K562 (cell line): ENCODE results near the gene SLC26A2. TPM values are rescaled to one million over a fixed set of nuclear protein-coding genes. Genes with fewer than 3 reads are reported as not detected.
A peak's percentile ranks its signal among the peaks of the same experiment; 100 is the strongest.

Source experiments
- ATAC-seq: fragments of 200-7000 bp; cut with Tn5 transposase; 3 replicates; pipeline ENCODE4 v1.9.1; 2020; ENCODE audit warnings: moderate library complexity
- BruUV-seq: library from RNA; stranded (reverse); fragments of 400-500 nt; replicated peaks from 2 replicates; lab custom pipeline; 2021; lab: Mats Ljungman, UMichigan
- CTCF ChIA-PET: fragments of 300-600 bp; formaldehyde crosslinking; extraction: SDS; loops from one replicate; lab custom pipeline; 2021; ENCODE audit warnings: low intra/inter-chr PET ratio; lab: Yijun Ruan, JAX
- POLR2A ChIA-PET: fragments of 300-600, 350-650 bp; sonication (Branson Sonifier 250); formaldehyde crosslinking; extraction: SDS; loops from one replicate; lab custom pipeline; 2021; ENCODE audit warnings: antibody characterized with exemption, inconsistent platforms; lab: Yijun Ruan, JAX
- DNase-seq, 4 experiments: peaks; one replicate each; pipeline versions ENCODE4 v3.0.0 to v3.0.0-alpha.2; 2011 to 2018; ENCODE audit warnings: low spot score in 3 of 4, mixed read lengths in 3 of 4; ENCODE audit errors: extremely low read depth in 1 of 4
- FAIRE-seq: peaks from 2 replicates; lab custom pipeline; 2011; peaks lifted over from hg19 to GRCh38; lab: Jason Lieb, UNC
- H2AFZ ChIP-seq: 2 replicates; pipeline ENCODE4 v1.6.0; 2011; ENCODE audit warnings: low read depth, low read length, control low read depth, inconsistent platforms
- H3K27ac ChIP-seq: fragments of 200-600 bp; 3 replicates; pipeline ENCODE4 v1.8.0; 2011; ENCODE audit warnings: low read depth, mild to moderate bottlenecking, control low read depth, inconsistent platforms, low read length, moderate library complexity, mixed read lengths; ENCODE audit errors: extremely low read depth
- H3K27me3 ChIP-seq, 2 experiments: fragments of 300-600 bp in 1 of 2; 2 replicates in 1 of 2; 3 replicates in 1 of 2; pipeline versions ENCODE4 v1.6.0 to v1.8.0; 2011; ENCODE audit warnings: inconsistent platforms in 2 of 2, low read length in 2 of 2, mild to moderate bottlenecking in 1 of 2, mixed read lengths in 1 of 2, moderate library complexity in 1 of 2; ENCODE audit not compliant: control insufficient read depth in 2 of 2, insufficient read depth in 2 of 2
- H3K36me3 ChIP-seq: fragments of 300-600 bp; 3 replicates; pipeline ENCODE4 v1.8.0; 2011; ENCODE audit warnings: mild to moderate bottlenecking, low read length, inconsistent platforms; ENCODE audit not compliant: control insufficient read depth, insufficient read depth
- H3K4me1 ChIP-seq, 2 experiments: fragments of 200-600 bp in 1 of 2; replicated peaks in 1 of 2; 2 replicates in 1 of 2; 3 replicates in 1 of 2; pipeline versions ENCODE4 v1.5.1 to v1.8.0; 2011; ENCODE audit warnings: inconsistent platforms in 2 of 2, low read length in 2 of 2, mild to moderate bottlenecking in 1 of 2, mixed read lengths in 1 of 2, moderate library complexity in 1 of 2; ENCODE audit not compliant: control insufficient read depth in 2 of 2, insufficient read depth in 2 of 2
- H3K4me2 ChIP-seq: 2 replicates; pipeline ENCODE4 v1.6.1; 2011; ENCODE audit warnings: low read length, control low read depth, inconsistent platforms, mixed read lengths; ENCODE audit not compliant: insufficient read depth
- H3K4me3 ChIP-seq: fragments of 200-600 bp; sonication (generic), shearing (Covaris generic); 2 replicates; pipeline ENCODE4 v1.5.1; 2016; ENCODE audit warnings: control low read depth, inconsistent platforms
- H3K79me2 ChIP-seq: fragments of 200-600 bp; 3 replicates; pipeline ENCODE4 v1.8.0; 2011; ENCODE audit warnings: low read length, inconsistent platforms; ENCODE audit not compliant: control insufficient read depth, insufficient read depth
- H3K9ac ChIP-seq, 2 experiments: 2 replicates each; pipeline versions ENCODE4 v1.6.0 to v1.6.1; 2011; ENCODE audit warnings: low read depth in 2 of 2, low read length in 2 of 2, control low read depth in 1 of 2, inconsistent platforms in 1 of 2, mild to moderate bottlenecking in 1 of 2, mixed read lengths in 1 of 2; ENCODE audit not compliant: insufficient read depth in 1 of 2
- H3K9me1 ChIP-seq: one replicate; pipeline ENCODE4 v1.6.0; 2011; ENCODE audit warnings: inconsistent platforms, mild to moderate bottlenecking, low read length, moderate library complexity; ENCODE audit not compliant: control insufficient read depth, insufficient read depth
- H3K9me3 ChIP-seq: replicated peaks from 2 replicates; pipeline ENCODE4 v1.5.1; 2011; ENCODE audit warnings: low read depth, low read length, inconsistent platforms; ENCODE audit not compliant: control insufficient read depth, insufficient read depth
- H4K20me1 ChIP-seq: replicated peaks from 2 replicates; pipeline ENCODE4 v1.6.1; 2011; ENCODE audit warnings: low read length, inconsistent platforms, mixed read lengths; ENCODE audit not compliant: control insufficient read depth, insufficient read depth
- CTBP1 ChIP-seq: fragments of 450-650 bp; IDR thresholded peaks from 2 replicates; pipeline ENCODE4 v1.6.1; 2016; ENCODE audit warnings: borderline replicate concordance
- ELF1 ChIP-seq: fragments of 200-800 bp; sonication (Bioruptor generic); IDR thresholded peaks from 2 replicates; pipeline ENCODE4 v1.6.1; 2016; ENCODE audit warnings: missing genetic modification characterization, missing compliant biosample characterization
- EWSR1 ChIP-seq: fragments of 450-650 bp; IDR thresholded peaks from 2 replicates; pipeline ENCODE4 v1.6.1; 2018; ENCODE audit warnings: borderline replicate concordance, mild to moderate bottlenecking, low read depth, moderate library complexity; ENCODE audit not compliant: partially characterized antibody
- PREB ChIP-seq: sonication (generic); formaldehyde crosslinking; IDR thresholded peaks from 2 replicates; pipeline ENCODE4 v1.8.1; 2023; ENCODE audit warnings: mild to moderate bottlenecking, missing genetic modification reagents
- RBM25 ChIP-seq: fragments of 200-400 bp; formaldehyde crosslinking; IDR thresholded peaks from 2 replicates; pipeline ENCODE4 v1.6.1; 2018; ENCODE audit warnings: low read length, low read depth, moderate library complexity; ENCODE audit not compliant: severe bottlenecking
- SETDB1 ChIP-seq: IDR thresholded peaks from one replicate; pipeline ENCODE4 v1.6.1; 2012; ENCODE audit warnings: low read length, control low read depth, inconsistent platforms
- SRSF9 ChIP-seq: fragments of 200-400 bp; formaldehyde crosslinking; IDR thresholded peaks from 2 replicates; pipeline ENCODE4 v1.6.1; 2017; ENCODE audit warnings: low read depth, low read length, borderline replicate concordance
- STAT6 ChIP-seq: sonication (generic); formaldehyde crosslinking; IDR thresholded peaks from 2 replicates; pipeline ENCODE4 v1.8.1; 2023; ENCODE audit warnings: mild to moderate bottlenecking, missing genetic modification reagents
- XRCC3 ChIP-seq: fragments of 450-650 bp; IDR thresholded peaks from 2 replicates; pipeline ENCODE4 v1.6.1; 2017; ENCODE audit warnings: mild to moderate bottlenecking, moderate library complexity
- ZNF121 ChIP-seq: sonication (generic); formaldehyde crosslinking; conservative IDR thresholded peaks from 2 replicates; pipeline ENCODE4 v1.8.0; 2022; ENCODE audit warnings: missing genetic modification reagents
- ZSCAN29 ChIP-seq: fragments of 450-650 bp; IDR thresholded peaks from 2 replicates; pipeline ENCODE4 v1.6.1; 2017
- WGBS: fragments of 100-300 bp; shearing (Covaris generic); methylation state at CpG from one replicate; pipeline ENCODE4 v1.1.6; 2016; ENCODE audit warnings: low coverage, mixed read lengths; ENCODE audit not compliant: insufficient coverage; ENCODE audit errors: missing lambda C conversion rate; 5-methylcytosine and 5-hydroxymethylcytosine counted together
- in situ Hi-C: fragments of 300-500 bp; cut with MboI; formaldehyde crosslinking; loops from 4 replicates; pipeline ENCODE4 v1.15.0; 2018; ENCODE audit warnings: inconsistent platforms, mixed read lengths
- intact Hi-C: fragments of 100-400 bp; cut with micrococcal nuclease; formaldehyde crosslinking; loops from 2 replicates; pipeline ENCODE4 v1.14.2; 2022
- polyA plus RNA-seq, 8 experiments: library from polyadenylated mRNA; depleted of rRNA in 4 of 8; stranded (reverse) in 5 of 8; unstranded in 3 of 8; fragments of >200 nt; fragmentation: Nextera tagmentation in 2 of 8; fragmentation: Illumina TruSeq in 1 of 8; extraction: Ambion mirVana in 2 of 8; extraction: Trizol in 1 of 8; gene quantifications; 2 replicates each; pipeline versions ENCODE4 v1.2.1 to v1.2.3, GENCODE V29; 2011 to 2014; ENCODE audit warnings: inconsistent platforms in 1 of 8, missing spikeins in 1 of 8
- total RNA-seq, 7 experiments: library from RNA; depleted of rRNA in 6 of 7; stranded (reverse); fragments of >200 nt in 6 of 7; fragmentation: Illumina TruSeq in 2 of 7; extraction: Trizol in 2 of 7; gene quantifications; 2 replicates each; pipeline versions ENCODE4 v1.2.1 to v1.2.3, GENCODE V29; 2011 to 2021; ENCODE audit warnings: low replicate concordance in 1 of 7

SLC26A2 gene
- total and polyA plus RNA-seq, 9 of the 15 experiments (the other 6 are each of a cell fraction or from before 2014, with no cell fraction given), result 1.1 to 6.3 (median 3.6) TPM

- ChIA-PET POLR2A (interaction anchor here (1.5 kb wide), 1 partner anchor 34 kb away, joined by 3 read pairs; no protein-coding TSS in a partner anchor), CTCF (no interaction called here)
- DNase-seq (no peak), ATAC-seq (no peak), FAIRE-seq (no peak)
- 51% methylated on average over 3 of the region's 3 CpGs for WGBS
- Histone ChIP-seq H3K9me1 (no peaks in the 10 kb centered on the region), H3K4me2 (no peak overlapping the region), H3K9ac (no peak overlapping the region), H3K4me1 (no peaks in the 10 kb centered on the region; a peak in 2 of 5 replicates), H3K36me3 (peaks cover 7% of the 10 kb centered on the region; the same call in 1 of the 3 replicates), H3K27me3 (no peaks in the 10 kb centered on the region), H3K79me2 (0 out of 3 replicates have a peak, but pooled peaks cover under 1% of the 10 kb centered on the region), H3K9me3 (no peaks in the 10 kb centered on the region), H3K4me3 (no peak overlapping the region), H2AFZ (no peak overlapping the region), H4K20me1 (no peaks in the 10 kb centered on the region), H3K27ac (no peak overlapping the region)
- TF ChIP-seq SETDB1 (no peak), XRCC3 (no peak), PREB (CRISPR knock-in tag) (no peak), ELF1 (tag) (no peak), ZSCAN29 (no peak), SRSF9 (no peak), RBM25 (peak; percentile 43), ZNF121 (CRISPR knock-in tag) (peak; percentile 69), EWSR1 (no peak), STAT6 (CRISPR knock-in tag) (no peak), CTBP1 (no peak)
- intact Hi-C loops, result loop anchor here (5.0 kb wide), 1 partner anchor 141 kb away; no protein-coding TSS in a partner anchor
- no TSS peak for BruUV-seq
- in situ Hi-C loops, result no loop called here
Measured at GRCh38 chr5:149993471-149993870, 32.9 kb downstream of the SLC26A2 start.
